ENCODE results near the gene CARMIL3.
"Not testable (repeated sequence)": the region's sequence is repeated elsewhere in the genome, so short reads cannot be mapped to it uniquely, and the experiment has no call there.

DNA sequence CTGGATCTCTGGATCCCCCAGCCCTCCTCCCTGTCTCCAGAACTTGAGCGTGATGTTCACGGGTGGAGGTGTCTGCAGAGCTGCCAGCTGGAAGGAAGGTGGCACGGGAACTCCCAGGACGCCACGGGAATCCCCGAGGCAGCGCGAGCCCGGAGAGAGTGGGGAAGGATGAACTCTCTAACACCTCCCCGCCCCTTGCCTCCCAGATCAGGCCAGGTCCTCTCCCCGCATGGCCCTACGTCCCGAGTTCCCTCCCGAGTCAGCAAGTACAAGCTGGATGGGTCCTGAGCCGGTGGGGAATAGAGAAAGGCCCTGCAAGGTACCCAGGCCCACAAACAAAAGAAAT lies 45.4 kb upstream of the CARMIL3 start:
- TF ChIP-seq, protein P1, sequence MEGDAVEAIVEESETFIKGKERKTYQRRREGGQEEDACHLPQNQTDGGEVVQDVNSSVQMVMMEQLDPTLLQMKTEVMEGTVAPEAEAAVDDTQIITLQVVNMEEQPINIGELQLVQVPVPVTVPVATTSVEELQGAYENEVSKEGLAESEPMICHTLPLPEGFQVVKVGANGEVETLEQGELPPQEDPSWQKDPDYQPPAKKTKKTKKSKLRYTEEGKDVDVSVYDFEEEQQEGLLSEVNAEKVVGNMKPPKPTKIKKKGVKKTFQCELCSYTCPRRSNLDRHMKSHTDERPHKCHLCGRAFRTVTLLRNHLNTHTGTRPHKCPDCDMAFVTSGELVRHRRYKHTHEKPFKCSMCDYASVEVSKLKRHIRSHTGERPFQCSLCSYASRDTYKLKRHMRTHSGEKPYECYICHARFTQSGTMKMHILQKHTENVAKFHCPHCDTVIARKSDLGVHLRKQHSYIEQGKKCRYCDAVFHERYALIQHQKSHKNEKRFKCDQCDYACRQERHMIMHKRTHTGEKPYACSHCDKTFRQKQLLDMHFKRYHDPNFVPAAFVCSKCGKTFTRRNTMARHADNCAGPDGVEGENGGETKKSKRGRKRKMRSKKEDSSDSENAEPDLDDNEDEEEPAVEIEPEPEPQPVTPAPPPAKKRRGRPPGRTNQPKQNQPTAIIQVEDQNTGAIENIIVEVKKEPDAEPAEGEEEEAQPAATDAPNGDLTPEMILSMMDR (IDR thresholded peaks at IDR 0.05; ENCODE audit: insufficient read depth, low read depth, low read length) = not testable (repeated sequence)
- not testable (repeated sequence) for TF ChIP-seq EZH2 (IDR thresholded peaks at IDR 0.05; ENCODE audit: insufficient read depth, low read length)

Data from astrocyte (in vitro differentiated cells and primary cell).